A549 (cell line): ENCODE results near the gene LRSAM1. TPM values are rescaled to one million over a fixed set of nuclear protein-coding genes. Genes with fewer than 3 reads are reported as not detected.
"Not testable (repeated sequence)": the region's sequence is repeated elsewhere in the genome, so short reads cannot be mapped to it uniquely, and the experiment has no call there.

Experiments
- ATAC-seq, 2 experiments: fragments of 200-7000 bp in 1 of 2; fragments of >200 bp in 1 of 2; cut with Nextera tagmentation in 1 of 2; cut with Tn5 transposase in 1 of 2; 3 replicates each; pipeline versions ENCODE4 v1.8.0 to v1.9.1; 2018 to 2020; ENCODE audit warnings: mild to moderate bottlenecking in 1 of 2, moderate library complexity in 1 of 2
- CTCF ChIA-PET: fragments of 300-600 bp; sonication (Branson Sonifier 250); formaldehyde crosslinking; extraction: SDS; loops from one replicate; lab custom pipeline; 2021; ENCODE audit warnings: antibody characterized with exemption, inconsistent platforms; lab: Yijun Ruan, JAX
- POLR2A ChIA-PET: fragments of 350-600 bp; formaldehyde crosslinking; extraction: SDS; loops from one replicate; lab custom pipeline; 2021; ENCODE audit warnings: antibody characterized with exemption, inconsistent platforms; lab: Yijun Ruan, JAX
- DNase-seq, 2 experiments: peaks; one replicate each; pipeline versions ENCODE4 v3.0.0 to v3.0.0-alpha.2; 2011 to 2016; ENCODE audit warnings: low read depth in 1 of 2, low spot score in 1 of 2
- FAIRE-seq: peaks from 2 replicates; lab custom pipeline; 2011; peaks lifted over from hg19 to GRCh38; lab: Jason Lieb, UNC
- H3K27ac ChIP-seq, 2 experiments: fragments of >200 bp; sonication (Bioruptor Twin); formaldehyde crosslinking; 3 replicates each; pipeline ENCODE4 v1.5.1; 2016 to 2017
- H3K4me1 ChIP-seq: fragments of >200 bp; sonication (Bioruptor Twin); formaldehyde crosslinking; 3 replicates; pipeline ENCODE4 v1.6.1; 2016
- H3K4me2 ChIP-seq: fragments of >200 bp; sonication (Bioruptor Twin); formaldehyde crosslinking; 3 replicates; pipeline ENCODE4 v1.6.1; 2016
- H3K4me3 ChIP-seq: fragments of >200 bp; sonication (Bioruptor Twin); formaldehyde crosslinking; 3 replicates; pipeline ENCODE4 v1.5.1; 2016
- H3K9me3 ChIP-seq: fragments of >200 bp; sonication (Bioruptor Twin); formaldehyde crosslinking; 3 replicates; pipeline ENCODE4 v1.6.1; 2016
- CBX8 ChIP-seq: fragments of 200-600 bp; sonication (generic); IDR thresholded peaks from 2 replicates; pipeline ENCODE4 v1.6.1; 2016
- CHD2 ChIP-seq: fragments of 150-350 bp; IDR thresholded peaks from 2 replicates; pipeline ENCODE4 v1.6.1; 2014; ENCODE audit warnings: low read length; ENCODE audit not compliant: partially characterized antibody
- E2F6 ChIP-seq: IDR thresholded peaks from 2 replicates; pipeline ENCODE4 v1.6.1; 2012; ENCODE audit warnings: low read depth, borderline replicate concordance
- EHMT2 ChIP-seq: fragments of 200-600 bp; sonication (generic); IDR thresholded peaks from 2 replicates; pipeline ENCODE4 v1.6.1; 2016; ENCODE audit warnings: antibody characterized with exemption, low read depth, mild to moderate bottlenecking, moderate library complexity
- ESRRA ChIP-seq: fragments of 150-350 bp; IDR thresholded peaks from 2 replicates; pipeline ENCODE4 v1.6.1; 2014; ENCODE audit warnings: mild to moderate bottlenecking, low read length, borderline replicate concordance
- GATA3 ChIP-seq: IDR thresholded peaks from 2 replicates; pipeline ENCODE4 v1.6.1; 2012; ENCODE audit warnings: borderline replicate concordance
- HDAC2 ChIP-seq: fragments of 200-600 bp; sonication (generic); IDR thresholded peaks from 2 replicates; pipeline ENCODE4 v1.6.1; 2016
- HEYL ChIP-seq: fragments of 250-450 bp; sonication (Bioruptor Pico); IDR thresholded peaks from 2 replicates; pipeline ENCODE4 v1.8.0; 2021; ENCODE audit warnings: mild to moderate bottlenecking, moderate library complexity
- HOXA7 ChIP-seq: fragments of 250-450 bp; sonication (Bioruptor Pico); IDR thresholded peaks from 2 replicates; pipeline ENCODE4 v1.5.0; 2020; ENCODE audit warnings: mild to moderate bottlenecking, moderate library complexity
- MAFK ChIP-seq: fragments of 450-650 bp; IDR thresholded peaks from 2 replicates; pipeline ENCODE4 v1.6.1; 2014; ENCODE audit not compliant: partially characterized antibody
- NPAS2 ChIP-seq: fragments of 250-450 bp; sonication (Bioruptor Pico); IDR thresholded peaks from 2 replicates; pipeline ENCODE4 v1.8.0; 2022; ENCODE audit warnings: mild to moderate bottlenecking, moderate library complexity, borderline replicate concordance
- NR3C1 ChIP-seq: fragments of >200 bp; sonication (Bioruptor Twin); formaldehyde crosslinking; IDR thresholded peaks from 3 replicates; pipeline ENCODE4 v1.6.1; 2017
- PHF8 ChIP-seq: fragments of 200-600 bp; sonication (generic); IDR thresholded peaks from 2 replicates; pipeline ENCODE4 v1.6.1; 2016; ENCODE audit warnings: low read depth, mild to moderate bottlenecking, antibody characterized with exemption, moderate library complexity, borderline replicate concordance
- RCOR1 ChIP-seq: fragments of 150-350 bp; IDR thresholded peaks from 2 replicates; pipeline ENCODE4 v1.6.1; 2014; ENCODE audit warnings: antibody characterized with exemption, low read length, low read depth
- RFX5 ChIP-seq: fragments of 450-650 bp; IDR thresholded peaks from 2 replicates; pipeline ENCODE4 v1.7.1; 2014; ENCODE audit warnings: antibody characterized with exemption, mild to moderate bottlenecking, moderate library complexity
- TFCP2L1 ChIP-seq: fragments of 250-450 bp; sonication (Bioruptor Pico); IDR thresholded peaks from 2 replicates; pipeline ENCODE4 v1.5.0; 2021; ENCODE audit warnings: mild to moderate bottlenecking
- TP53 ChIP-seq: fragments of 250-450 bp; sonication (Bioruptor Pico); IDR thresholded peaks from 2 replicates; pipeline ENCODE4 v1.5.0; 2021; ENCODE audit warnings: mild to moderate bottlenecking, moderate library complexity
- ZFP36 ChIP-seq: fragments of 450-650 bp; IDR thresholded peaks from 2 replicates; pipeline ENCODE4 v1.6.1; 2014; ENCODE audit warnings: borderline replicate concordance; ENCODE audit not compliant: partially characterized antibody
- WGBS: methylation state at CpG from one replicate; pipeline ENCODE4 v1.1.6; 2017; ENCODE audit errors: missing lambda C conversion rate; 5-methylcytosine and 5-hydroxymethylcytosine counted together
- polyA plus RNA-seq, 4 experiments: library from polyadenylated mRNA; depleted of rRNA in 3 of 4; stranded (reverse); fragments of >200 nt; fragmentation: RNase III in 1 of 4; extraction: RNeasy Plus Mini Kit Qiagen cat#74134 plus additional on column Dnase treatment in 1 of 4; gene quantifications; 2 replicates in 3 of 4; 3 replicates in 1 of 4; pipeline ENCODE4 v1.2.3, GENCODE V29; 2011 to 2017
- TF ChIP-seq, protein P1 (sequence below): fragments of 450-650 bp; IDR thresholded peaks from 2 replicates; pipeline ENCODE4 v1.6.1; 2014; ENCODE audit warnings: antibody characterized with exemption
- TF ChIP-seq, protein P2 (sequence below): IDR thresholded peaks from 2 replicates; pipeline ENCODE4 v1.6.1; 2012
- TF ChIP-seq, protein P3 (sequence below): fragments of 250-450 bp; sonication (Bioruptor Pico); IDR thresholded peaks from 2 replicates; pipeline ENCODE4 v1.5.0; 2021; ENCODE audit warnings: mild to moderate bottlenecking, moderate library complexity, borderline replicate concordance
- TF ChIP-seq, protein P4 (sequence below): fragments of 250-450 bp; sonication (Bioruptor Pico); IDR thresholded peaks from 2 replicates; pipeline ENCODE4 v1.5.0; 2020; ENCODE audit warnings: low read depth, mild to moderate bottlenecking, moderate library complexity
- TF ChIP-seq, protein P5 (sequence below): fragments of >200 bp; sonication (Bioruptor Twin); formaldehyde crosslinking; IDR thresholded peaks from 2 replicates; pipeline ENCODE4 v1.6.1; 2016

Gene LRSAM1
- polyA plus RNA-seq, 2 of the 4 experiments (the other 2 are of a cell fraction), result 5.1 to 10.0 TPM

DNA sequence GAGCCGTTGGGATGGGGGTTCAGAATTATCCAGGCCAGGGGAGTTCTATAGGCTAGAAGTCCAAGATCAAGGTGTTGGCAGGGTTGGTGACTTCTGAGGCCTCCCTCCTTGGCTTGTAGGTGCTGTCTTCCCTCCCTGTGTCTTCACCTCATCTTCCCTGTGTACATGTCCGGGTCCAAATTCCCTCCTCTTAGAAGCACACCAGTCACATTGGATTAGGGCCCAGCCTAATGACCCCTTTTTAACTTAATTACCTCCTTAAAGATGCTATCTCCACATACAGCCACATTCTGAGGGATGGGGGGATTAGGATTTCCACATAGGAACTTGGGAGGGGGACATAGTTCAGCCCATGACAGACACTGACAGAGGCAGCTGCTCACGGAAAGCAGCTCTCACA lies 12.1 kb downstream of the LRSAM1 start:
- ATAC-seq (no peak), FAIRE-seq (no peak), DNase-seq (no peak)
- Histone ChIP-seq H3K27ac (no peak overlapping the region), H3K4me1 (no peaks in the 10 kb centered on the region), H3K4me2 (no peak overlapping the region), H3K4me3 (no peak overlapping the region)
- CTCF ChIA-PET, result interaction anchor here (2.4 kb wide), 1 partner anchor 8 kb away, joined by 9 read pairs; no protein-coding TSS in a partner anchor
- 81% methylated on average over 3 of the region's 3 CpGs for WGBS
- no peak for TF ChIP-seq TP53
- no peak for TF ChIP-seq RCOR1
- no peak for TF ChIP-seq PHF8
- TF ChIP-seq HOXA7, result no peak
- no peak for TF ChIP-seq EHMT2
- TF ChIP-seq NR3C1, result no peak
- no peak for TF ChIP-seq CHD2
- no peak for TF ChIP-seq MAFK
- TF ChIP-seq HEYL (CRISPR knock-in tag), result no peak
- TF ChIP-seq E2F6, result no peak
- TF ChIP-seq, protein P1, sequence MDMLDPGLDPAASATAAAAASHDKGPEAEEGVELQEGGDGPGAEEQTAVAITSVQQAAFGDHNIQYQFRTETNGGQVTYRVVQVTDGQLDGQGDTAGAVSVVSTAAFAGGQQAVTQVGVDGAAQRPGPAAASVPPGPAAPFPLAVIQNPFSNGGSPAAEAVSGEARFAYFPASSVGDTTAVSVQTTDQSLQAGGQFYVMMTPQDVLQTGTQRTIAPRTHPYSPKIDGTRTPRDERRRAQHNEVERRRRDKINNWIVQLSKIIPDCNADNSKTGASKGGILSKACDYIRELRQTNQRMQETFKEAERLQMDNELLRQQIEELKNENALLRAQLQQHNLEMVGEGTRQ, result no peak
- no peak for TF ChIP-seq HDAC2
- TF ChIP-seq, protein P2, sequence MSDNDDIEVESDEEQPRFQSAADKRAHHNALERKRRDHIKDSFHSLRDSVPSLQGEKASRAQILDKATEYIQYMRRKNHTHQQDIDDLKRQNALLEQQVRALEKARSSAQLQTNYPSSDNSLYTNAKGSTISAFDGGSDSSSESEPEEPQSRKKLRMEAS, result no peak
- no peak for TF ChIP-seq ESRRA
- TF ChIP-seq, all 56 proteins: peak for 0
- POLR2A ChIA-PET, result no interaction called here
- no peaks in the 10 kb centered on the region for H3K9me3 ChIP-seq

DNA sequence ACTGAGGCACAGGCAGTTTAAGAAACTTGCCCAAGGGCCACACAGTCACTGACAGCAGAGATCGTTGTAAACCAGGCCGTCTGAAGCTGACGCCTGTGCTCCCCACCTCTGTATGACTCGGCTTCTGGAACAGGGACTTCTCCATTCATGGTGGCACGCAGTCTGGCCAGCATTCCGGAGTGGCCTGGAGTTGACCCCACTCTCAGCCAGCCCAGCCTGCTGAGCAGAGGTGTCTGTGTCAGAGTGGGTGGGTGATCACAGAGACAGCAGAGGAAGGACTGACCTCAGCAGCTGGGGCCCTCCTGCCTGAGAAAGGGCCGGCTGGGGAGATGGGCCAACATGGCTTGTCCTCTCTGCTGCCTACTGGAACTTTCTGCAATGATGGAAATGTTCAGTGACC lies 12.6 kb downstream of the LRSAM1 start:
- POLR2A ChIA-PET, result no interaction called here
- no peaks in the 10 kb centered on the region for H3K4me1 ChIP-seq
- no peak overlapping the region for H3K4me2 ChIP-seq
- no peak overlapping the region for H3K27ac ChIP-seq
- FAIRE-seq (no peak), DNase-seq (no peak), ATAC-seq (no peak)
- TF ChIP-seq, protein P3, sequence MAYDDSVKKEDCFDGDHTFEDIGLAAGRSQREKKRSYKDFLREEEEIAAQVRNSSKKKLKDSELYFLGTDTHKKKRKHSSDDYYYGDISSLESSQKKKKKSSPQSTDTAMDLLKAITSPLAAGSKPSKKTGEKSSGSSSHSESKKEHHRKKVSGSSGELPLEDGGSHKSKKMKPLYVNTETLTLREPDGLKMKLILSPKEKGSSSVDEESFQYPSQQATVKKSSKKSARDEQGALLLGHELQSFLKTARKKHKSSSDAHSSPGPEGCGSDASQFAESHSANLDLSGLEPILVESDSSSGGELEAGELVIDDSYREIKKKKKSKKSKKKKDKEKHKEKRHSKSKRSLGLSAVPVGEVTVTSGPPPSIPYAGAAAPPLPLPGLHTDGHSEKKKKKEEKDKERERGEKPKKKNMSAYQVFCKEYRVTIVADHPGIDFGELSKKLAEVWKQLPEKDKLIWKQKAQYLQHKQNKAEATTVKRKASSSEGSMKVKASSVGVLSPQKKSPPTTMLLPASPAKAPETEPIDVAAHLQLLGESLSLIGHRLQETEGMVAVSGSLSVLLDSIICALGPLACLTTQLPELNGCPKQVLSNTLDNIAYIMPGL, result no peak
- no peak for TF ChIP-seq EHMT2
- TF ChIP-seq CBX8, result no peak
- TF ChIP-seq RFX5, result no peak
- no peak for TF ChIP-seq CHD2
- TF ChIP-seq, protein P4, sequence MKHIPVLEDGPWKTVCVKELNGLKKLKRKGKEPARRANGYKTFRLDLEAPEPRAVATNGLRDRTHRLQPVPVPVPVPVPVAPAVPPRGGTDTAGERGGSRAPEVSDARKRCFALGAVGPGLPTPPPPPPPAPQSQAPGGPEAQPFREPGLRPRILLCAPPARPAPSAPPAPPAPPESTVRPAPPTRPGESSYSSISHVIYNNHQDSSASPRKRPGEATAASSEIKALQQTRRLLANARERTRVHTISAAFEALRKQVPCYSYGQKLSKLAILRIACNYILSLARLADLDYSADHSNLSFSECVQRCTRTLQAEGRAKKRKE (CRISPR knock-in tag), result no peak
- TF ChIP-seq HOXA7, result no peak
- TF ChIP-seq, protein P2, result no peak
- no peak for TF ChIP-seq PHF8
- no peak for TF ChIP-seq NPAS2
- TF ChIP-seq, protein P5, sequence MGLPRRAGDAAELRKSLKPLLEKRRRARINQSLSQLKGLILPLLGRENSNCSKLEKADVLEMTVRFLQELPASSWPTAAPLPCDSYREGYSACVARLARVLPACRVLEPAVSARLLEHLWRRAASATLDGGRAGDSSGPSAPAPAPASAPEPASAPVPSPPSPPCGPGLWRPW, result no peak
- no peak for TF ChIP-seq ZFP36
- no peak for TF ChIP-seq TFCP2L1 (CRISPR knock-in tag)
- no peak for TF ChIP-seq RCOR1
- no peak for TF ChIP-seq GATA3
- TF ChIP-seq E2F6, result no peak
- no peak overlapping the region for H3K4me3 ChIP-seq
- WGBS, result 97% methylated on average over 7 of the region's 7 CpGs
- H3K9me3 ChIP-seq, result no peaks in the 10 kb centered on the region
- CTCF ChIA-PET, result interaction anchor here (1.6 to 2.4 kb wide), 2 partner anchors 9 to 40 kb away, joined by 3 to 9 read pairs; no protein-coding TSS in a partner anchor

DNA sequence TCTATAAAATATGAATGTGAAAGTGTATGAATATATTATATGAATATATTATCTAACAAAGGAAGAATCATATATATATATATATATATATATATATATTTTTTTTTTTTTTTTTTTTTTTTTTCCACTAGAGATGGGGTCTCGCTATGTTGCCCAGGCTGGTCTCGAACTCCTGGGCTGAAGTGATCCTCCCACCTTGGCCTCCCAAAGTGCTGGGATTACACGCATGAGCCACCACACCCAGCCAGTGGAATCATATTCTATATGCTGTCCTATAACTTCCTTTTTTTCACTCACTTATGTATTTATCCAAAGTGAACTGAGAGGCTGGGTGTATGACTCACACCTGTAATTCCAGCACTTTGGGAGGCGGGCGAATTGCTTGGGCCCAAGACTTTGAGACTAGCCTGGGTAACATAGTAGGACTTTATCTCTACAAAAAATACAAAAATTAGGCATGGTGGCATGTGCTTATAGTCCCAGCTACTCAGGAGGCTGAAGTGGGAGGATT lies 15.2 kb downstream of the LRSAM1 start:
- H3K4me2 ChIP-seq, H3K9me3 ChIP-seq, ATAC-seq, FAIRE-seq, H3K4me3 ChIP-seq, DNase-seq, POLR2A ChIA-PET, H3K27ac ChIP-seq, H3K4me1 ChIP-seq: not testable (repeated sequence)
- CTCF ChIA-PET, result interaction anchor here (0.7 to 1.5 kb wide), 4 partner anchors 8 to 258 kb away, joined by 3 to 4 read pairs (median 4); no protein-coding TSS in a partner anchor
- WGBS, result 94% methylated on average over 5 of the region's 5 CpGs
